IMR-90 (cell line): ENCODE measurements around the gene COL19A1.
A peak's percentile ranks its signal among the peaks of the same experiment; 100 is the strongest.

ENCODE experiments used
- BHLHE40 ChIP-seq: fragments of 150-350 bp; IDR thresholded peaks from 2 replicates; pipeline ENCODE4 v1.6.1; 2016; ENCODE audit warnings: mild to moderate bottlenecking, low read depth, low read length
- CEBPB ChIP-seq: IDR thresholded peaks from 2 replicates; pipeline ENCODE4 v1.6.1; 2012; ENCODE audit warnings: low read depth, low read length, improper control_type of control experiment
- CTCF ChIP-seq: conservative IDR thresholded peaks from 2 replicates; pipeline ENCODE4 v1.5.1; 2012; ENCODE audit warnings: mild to moderate bottlenecking, low read depth, low read length, improper control_type of control experiment
- ELK1 ChIP-seq: fragments of 150-350 bp; IDR thresholded peaks from 2 replicates; pipeline ENCODE4 v1.6.1; 2016; ENCODE audit warnings: low read depth, mild to moderate bottlenecking, low read length, moderate library complexity, borderline replicate concordance
- MAFK ChIP-seq: IDR thresholded peaks from 2 replicates; pipeline ENCODE4 v1.6.1; 2012; ENCODE audit warnings: low read depth, low read length, improper control_type of control experiment
- MAZ ChIP-seq: IDR thresholded peaks from 2 replicates; pipeline ENCODE4 v1.6.1; 2012; ENCODE audit warnings: low read depth, mild to moderate bottlenecking, low read length, improper control_type of control experiment, moderate library complexity, borderline replicate concordance
- POLR2A ChIP-seq: IDR thresholded peaks from 2 replicates; pipeline ENCODE4 v1.6.1; 2012; ENCODE audit warnings: mild to moderate bottlenecking, low read depth, low read length
- RAD21 ChIP-seq: IDR thresholded peaks from 2 replicates; pipeline ENCODE4 v1.6.1; 2012; ENCODE audit warnings: low read length, improper control_type of control experiment
- RFX5 ChIP-seq: IDR thresholded peaks from 2 replicates; pipeline ENCODE4 v1.8.0; 2012; ENCODE audit warnings: low read depth, mild to moderate bottlenecking, low read length, moderate library complexity
- TF ChIP-seq, protein P1 (sequence below): fragments of 150-350 bp; IDR thresholded peaks from 2 replicates; pipeline ENCODE4 v1.6.1; 2017; ENCODE audit warnings: mild to moderate bottlenecking, antibody characterized with exemption, low read length, low read depth

- TF ChIP-seq CTCF: no peak
- TF ChIP-seq MAZ: no peak
- no peak for TF ChIP-seq MAFK
- TF ChIP-seq, protein P1, sequence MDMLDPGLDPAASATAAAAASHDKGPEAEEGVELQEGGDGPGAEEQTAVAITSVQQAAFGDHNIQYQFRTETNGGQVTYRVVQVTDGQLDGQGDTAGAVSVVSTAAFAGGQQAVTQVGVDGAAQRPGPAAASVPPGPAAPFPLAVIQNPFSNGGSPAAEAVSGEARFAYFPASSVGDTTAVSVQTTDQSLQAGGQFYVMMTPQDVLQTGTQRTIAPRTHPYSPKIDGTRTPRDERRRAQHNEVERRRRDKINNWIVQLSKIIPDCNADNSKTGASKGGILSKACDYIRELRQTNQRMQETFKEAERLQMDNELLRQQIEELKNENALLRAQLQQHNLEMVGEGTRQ: no peak
- no peak for TF ChIP-seq ELK1
- TF ChIP-seq RFX5: no peak
- TF ChIP-seq RAD21: no peak
- TF ChIP-seq BHLHE40: no peak
- TF ChIP-seq POLR2A: no peak
- peak; percentile 68 for TF ChIP-seq CEBPB
Observed at GRCh38 chr6:69936674-69937363, 70.5 kb downstream of the COL19A1 start.
